K562 (cell line): ENCODE measurements around the gene APOC1. TPM values are rescaled to one million over a fixed set of nuclear protein-coding genes. Genes with fewer than 3 reads are reported as not detected.
A peak's percentile ranks its signal among the peaks of the same experiment; 100 is the strongest.

Experiments
- ATAC-seq: fragments of 200-7000 bp; cut with Tn5 transposase; 3 replicates; pipeline ENCODE4 v1.9.1; 2020; ENCODE audit warnings: moderate library complexity
- BruUV-seq: library from RNA; stranded (reverse); fragments of 400-500 nt; replicated peaks from 2 replicates; lab custom pipeline; 2021; lab: Mats Ljungman, UMichigan
- CTCF ChIA-PET: fragments of 300-600 bp; formaldehyde crosslinking; extraction: SDS; loops from one replicate; lab custom pipeline; 2021; ENCODE audit warnings: low intra/inter-chr PET ratio; lab: Yijun Ruan, JAX
- POLR2A ChIA-PET: fragments of 300-600, 350-650 bp; sonication (Branson Sonifier 250); formaldehyde crosslinking; extraction: SDS; loops from one replicate; lab custom pipeline; 2021; ENCODE audit warnings: antibody characterized with exemption, inconsistent platforms; lab: Yijun Ruan, JAX
- DNase-seq, 4 experiments: peaks; one replicate each; pipeline versions ENCODE4 v3.0.0 to v3.0.0-alpha.2; 2011 to 2018; ENCODE audit warnings: low spot score in 3 of 4, mixed read lengths in 3 of 4; ENCODE audit errors: extremely low read depth in 1 of 4
- FAIRE-seq: peaks from 2 replicates; lab custom pipeline; 2011; peaks lifted over from hg19 to GRCh38; lab: Jason Lieb, UNC
- H2AFZ ChIP-seq: 2 replicates; pipeline ENCODE4 v1.6.0; 2011; ENCODE audit warnings: low read depth, low read length, control low read depth, inconsistent platforms
- H3K27ac ChIP-seq: fragments of 200-600 bp; 3 replicates; pipeline ENCODE4 v1.8.0; 2011; ENCODE audit warnings: low read depth, mild to moderate bottlenecking, control low read depth, inconsistent platforms, low read length, moderate library complexity, mixed read lengths; ENCODE audit errors: extremely low read depth
- H3K27me3 ChIP-seq, 2 experiments: fragments of 300-600 bp in 1 of 2; 2 replicates in 1 of 2; 3 replicates in 1 of 2; pipeline versions ENCODE4 v1.6.0 to v1.8.0; 2011; ENCODE audit warnings: inconsistent platforms in 2 of 2, low read length in 2 of 2, mild to moderate bottlenecking in 1 of 2, mixed read lengths in 1 of 2, moderate library complexity in 1 of 2; ENCODE audit not compliant: control insufficient read depth in 2 of 2, insufficient read depth in 2 of 2
- H3K36me3 ChIP-seq: fragments of 300-600 bp; 3 replicates; pipeline ENCODE4 v1.8.0; 2011; ENCODE audit warnings: mild to moderate bottlenecking, low read length, inconsistent platforms; ENCODE audit not compliant: control insufficient read depth, insufficient read depth
- H3K4me1 ChIP-seq, 2 experiments: fragments of 200-600 bp in 1 of 2; replicated peaks in 1 of 2; 2 replicates in 1 of 2; 3 replicates in 1 of 2; pipeline versions ENCODE4 v1.5.1 to v1.8.0; 2011; ENCODE audit warnings: inconsistent platforms in 2 of 2, low read length in 2 of 2, mild to moderate bottlenecking in 1 of 2, mixed read lengths in 1 of 2, moderate library complexity in 1 of 2; ENCODE audit not compliant: control insufficient read depth in 2 of 2, insufficient read depth in 2 of 2
- H3K4me2 ChIP-seq: 2 replicates; pipeline ENCODE4 v1.6.1; 2011; ENCODE audit warnings: low read length, control low read depth, inconsistent platforms, mixed read lengths; ENCODE audit not compliant: insufficient read depth
- H3K4me3 ChIP-seq: fragments of 200-600 bp; sonication (generic), shearing (Covaris generic); 2 replicates; pipeline ENCODE4 v1.5.1; 2016; ENCODE audit warnings: control low read depth, inconsistent platforms
- H3K79me2 ChIP-seq: fragments of 200-600 bp; 3 replicates; pipeline ENCODE4 v1.8.0; 2011; ENCODE audit warnings: low read length, inconsistent platforms; ENCODE audit not compliant: control insufficient read depth, insufficient read depth
- H3K9ac ChIP-seq, 2 experiments: 2 replicates each; pipeline versions ENCODE4 v1.6.0 to v1.6.1; 2011; ENCODE audit warnings: low read depth in 2 of 2, low read length in 2 of 2, control low read depth in 1 of 2, inconsistent platforms in 1 of 2, mild to moderate bottlenecking in 1 of 2, mixed read lengths in 1 of 2; ENCODE audit not compliant: insufficient read depth in 1 of 2
- H3K9me1 ChIP-seq: one replicate; pipeline ENCODE4 v1.6.0; 2011; ENCODE audit warnings: inconsistent platforms, mild to moderate bottlenecking, low read length, moderate library complexity; ENCODE audit not compliant: control insufficient read depth, insufficient read depth
- H3K9me3 ChIP-seq: replicated peaks from 2 replicates; pipeline ENCODE4 v1.5.1; 2011; ENCODE audit warnings: low read depth, low read length, inconsistent platforms; ENCODE audit not compliant: control insufficient read depth, insufficient read depth
- H4K20me1 ChIP-seq: replicated peaks from 2 replicates; pipeline ENCODE4 v1.6.1; 2011; ENCODE audit warnings: low read length, inconsistent platforms, mixed read lengths; ENCODE audit not compliant: control insufficient read depth, insufficient read depth
- ETV1 ChIP-seq: fragments of 450-650 bp; conservative IDR thresholded peaks from 2 replicates; pipeline ENCODE4 v1.6.1; 2016; ENCODE audit warnings: missing genetic modification characterization, control low read depth, low read depth, missing compliant biosample characterization
- HNRNPUL1 ChIP-seq: fragments of 200-400 bp; formaldehyde crosslinking; IDR thresholded peaks from 2 replicates; pipeline ENCODE4 v1.6.1; 2017; ENCODE audit warnings: low read length
- KDM2B ChIP-seq: fragments of 250-450 bp; sonication (Bioruptor Pico); IDR thresholded peaks from 2 replicates; pipeline ENCODE4 v1.8.0; 2021; ENCODE audit warnings: mild to moderate bottlenecking, moderate library complexity
- KLF16 ChIP-seq: IDR thresholded peaks from 2 replicates; pipeline ENCODE4 v1.6.1; 2016; ENCODE audit warnings: antibody characterized with exemption
- NONO ChIP-seq, 2 experiments: fragments of 200-400 bp in 1 of 2; fragments of 450-650 bp in 1 of 2; formaldehyde crosslinking in 1 of 2; IDR thresholded peaks; 2 replicates each; pipeline ENCODE4 v1.6.1; 2017; ENCODE audit warnings: low read depth in 2 of 2, mild to moderate bottlenecking in 2 of 2, moderate library complexity in 2 of 2, low read length in 1 of 2
- PTBP1 ChIP-seq: fragments of 200-400 bp; formaldehyde crosslinking; IDR thresholded peaks from 2 replicates; pipeline ENCODE4 v1.6.1; 2017; ENCODE audit warnings: low read depth, low read length
- SIRT6 ChIP-seq: IDR thresholded peaks from one replicate; pipeline ENCODE4 v1.6.1; 2012; ENCODE audit warnings: low read depth, mild to moderate bottlenecking, control low read depth, inconsistent platforms, low read length, moderate library complexity
- SNIP1 ChIP-seq: fragments of 450-650 bp; IDR thresholded peaks from 2 replicates; pipeline ENCODE4 v1.7.1; 2017; ENCODE audit warnings: low read depth, mild to moderate bottlenecking
- STAT5A ChIP-seq: IDR thresholded peaks from 2 replicates; pipeline ENCODE4 v1.6.1; 2012; ENCODE audit warnings: low read length, inconsistent platforms, borderline replicate concordance
- ZKSCAN8 ChIP-seq: fragments of 200-800 bp; sonication (Bioruptor generic); IDR thresholded peaks from 2 replicates; pipeline ENCODE4 v1.6.1; 2016; ENCODE audit warnings: missing genetic modification characterization, missing compliant biosample characterization
- ZNF175 ChIP-seq: fragments of 200-800 bp; sonication (Bioruptor generic); IDR thresholded peaks from 2 replicates; pipeline ENCODE4 v1.6.1; 2016; ENCODE audit warnings: low read depth, mild to moderate bottlenecking, missing genetic modification characterization, missing compliant biosample characterization
- WGBS: fragments of 100-300 bp; shearing (Covaris generic); methylation state at CpG from one replicate; pipeline ENCODE4 v1.1.6; 2016; ENCODE audit warnings: low coverage, mixed read lengths; ENCODE audit not compliant: insufficient coverage; ENCODE audit errors: missing lambda C conversion rate; 5-methylcytosine and 5-hydroxymethylcytosine counted together
- in situ Hi-C: fragments of 300-500 bp; cut with MboI; formaldehyde crosslinking; loops from 4 replicates; pipeline ENCODE4 v1.15.0; 2018; ENCODE audit warnings: inconsistent platforms, mixed read lengths
- intact Hi-C: fragments of 100-400 bp; cut with micrococcal nuclease; formaldehyde crosslinking; loops from 2 replicates; pipeline ENCODE4 v1.14.2; 2022
- polyA plus RNA-seq, 8 experiments: library from polyadenylated mRNA; depleted of rRNA in 4 of 8; stranded (reverse) in 5 of 8; unstranded in 3 of 8; fragments of >200 nt; fragmentation: Nextera tagmentation in 2 of 8; fragmentation: Illumina TruSeq in 1 of 8; extraction: Ambion mirVana in 2 of 8; extraction: Trizol in 1 of 8; gene quantifications; 2 replicates each; pipeline versions ENCODE4 v1.2.1 to v1.2.3, GENCODE V29; 2011 to 2014; ENCODE audit warnings: inconsistent platforms in 1 of 8, missing spikeins in 1 of 8
- total RNA-seq, 7 experiments: library from RNA; depleted of rRNA in 6 of 7; stranded (reverse); fragments of >200 nt in 6 of 7; fragmentation: Illumina TruSeq in 2 of 7; extraction: Trizol in 2 of 7; gene quantifications; 2 replicates each; pipeline versions ENCODE4 v1.2.1 to v1.2.3, GENCODE V29; 2011 to 2021; ENCODE audit warnings: low replicate concordance in 1 of 7
- TF ChIP-seq, protein P1 (sequence below): sonication (generic); formaldehyde crosslinking; IDR thresholded peaks from 2 replicates; pipeline ENCODE4 v1.8.0; 2022; ENCODE audit warnings: mild to moderate bottlenecking, missing genetic modification reagents
- TF ChIP-seq, protein P2 (sequence below): fragments of 200-400 bp; formaldehyde crosslinking; IDR thresholded peaks from 2 replicates; pipeline ENCODE4 v1.6.1; 2017; ENCODE audit warnings: mild to moderate bottlenecking, low read depth, low read length, moderate library complexity
- TF ChIP-seq, protein P3 (sequence below): sonication (generic); formaldehyde crosslinking; IDR thresholded peaks from 2 replicates; pipeline ENCODE4 v1.4.0; 2020; ENCODE audit warnings: mild to moderate bottlenecking, missing genetic modification reagents

The APOC1 gene
- total and polyA plus RNA-seq, 9 of the 15 experiments (the other 6 are each of a cell fraction or from before 2014, with no cell fraction given) = 115 to 408 (median 220) TPM

DNA sequence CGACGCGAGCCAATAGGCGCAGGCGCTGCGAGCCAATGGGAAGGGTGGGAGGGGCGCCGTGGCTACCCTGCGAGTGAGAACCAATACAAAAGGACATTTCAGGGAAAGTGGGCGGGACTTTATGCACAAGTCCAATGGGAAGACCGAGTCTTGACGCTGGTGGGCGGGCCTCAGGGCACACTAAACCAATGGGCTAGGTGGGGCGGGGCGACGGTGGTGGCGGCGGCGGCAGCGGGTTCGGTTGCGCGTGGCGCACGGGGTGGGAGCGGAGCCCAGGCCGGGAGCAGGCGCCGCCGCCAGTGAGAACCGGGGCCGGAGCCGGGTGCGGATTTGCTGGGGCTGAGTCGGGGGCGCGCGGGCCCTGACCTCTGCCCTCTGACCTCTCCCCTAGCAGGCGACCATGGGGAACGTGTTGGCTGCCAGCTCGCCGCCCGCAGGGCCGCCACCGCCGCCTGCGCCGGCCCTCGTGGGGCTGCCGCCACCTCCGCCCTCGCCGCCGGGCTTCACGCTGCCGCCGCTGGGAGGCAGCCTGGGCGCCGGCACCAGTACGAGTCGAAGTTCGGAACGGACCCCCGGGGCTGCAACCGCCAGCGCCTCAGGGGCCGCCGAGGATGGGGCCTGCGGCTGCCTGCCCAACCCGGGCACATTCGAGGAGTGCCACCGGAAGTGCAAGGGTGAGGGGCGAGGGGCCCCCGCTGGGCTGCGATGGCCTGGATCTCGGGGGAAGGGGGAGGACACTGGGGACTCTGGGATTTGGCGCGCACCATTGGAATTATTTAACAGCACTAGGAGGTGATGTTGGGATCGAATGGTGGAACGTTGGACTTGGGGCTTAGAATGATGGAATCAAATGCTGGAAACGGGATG, 23.2 kb upstream of the APOC1 start, which contains the start of gene TOMM40:
TOMM40 (plus strand) TSS at position 239 of the 867 bp plus-strand sequence; CDS start at position 401, 162 bp downstream.
- peak within 1 kb of the TSS; percentile 98 to 100 for H3K9ac ChIP-seq
- CTCF ChIA-PET = no interaction called here
- peaks cover 48% of the 10 kb centered on the region for H3K79me2 ChIP-seq
- H3K36me3 ChIP-seq = peaks cover 52% of the 10 kb centered on the region
- in situ Hi-C loops (loop anchor here (10.0 kb wide), 1 partner anchor 164 kb away; no protein-coding TSS in a partner anchor), intact Hi-C loops (loop anchor here (2.0 kb wide), 2 partner anchors 24 to 46 kb away; partner anchors contain the start of gene APOC1)
- 1% methylated on average over 65 of the region's 81 CpGs for WGBS
- H3K4me3 ChIP-seq = peak within 1 kb of the TSS; percentile 100
- no peaks in the 10 kb centered on the region; the same call in 1 of the 2 replicates for H3K9me3 ChIP-seq
- FAIRE-seq (no peak), DNase-seq (peak in 1 of 4 experiments; percentile 25), ATAC-seq (peak; percentile 0; the same call in 2 of the 3 replicates)
- peaks cover 3% of the 10 kb centered on the region for H3K9me1 ChIP-seq
- H3K4me1 ChIP-seq = peaks cover 17 to 35% of the 10 kb centered on the region in 2 experiments
- POLR2A ChIA-PET = interaction anchor here (0.6 to 1.8 kb wide), 9 partner anchors 9 to 199 kb away, joined by 3 to 5 read pairs (median 4); partner anchors contain the start of gene NECTIN2
- peak within 1 kb of the TSS; percentile 96 for H3K27ac ChIP-seq
- peaks cover 6% of the 10 kb centered on the region; the same call in 1 of the 2 replicates for H4K20me1 ChIP-seq
- peak within 1 kb of the TSS; percentile 99 for H3K4me2 ChIP-seq
- BruUV-seq = no TSS peak
- no peaks in the 10 kb centered on the region for H3K27me3 ChIP-seq
- H2AFZ ChIP-seq = peak within 1 kb of the TSS; percentile 88
- TF ChIP-seq PTBP1 (no peak), SIRT6 (no peak), KDM2B (CRISPR knock-in tag) (no peak), SNIP1 (no peak), NONO (IDR thresholded peaks at IDR 0.05; ENCODE audit: low read depth in 2 of 2, low read length in 1 of 2) (peak in 1 of 2 experiments; percentile 67; a peak in 1 of 4 replicates), ETV1 (tag) (peak; percentile 52), STAT5A (no peak), ZNF175 (CRISPR knock-in tag) (no peak), HNRNPUL1 (no peak), ZKSCAN8 (CRISPR knock-in tag) (no peak), KLF16 (no peak)
- TF ChIP-seq, protein P1, sequence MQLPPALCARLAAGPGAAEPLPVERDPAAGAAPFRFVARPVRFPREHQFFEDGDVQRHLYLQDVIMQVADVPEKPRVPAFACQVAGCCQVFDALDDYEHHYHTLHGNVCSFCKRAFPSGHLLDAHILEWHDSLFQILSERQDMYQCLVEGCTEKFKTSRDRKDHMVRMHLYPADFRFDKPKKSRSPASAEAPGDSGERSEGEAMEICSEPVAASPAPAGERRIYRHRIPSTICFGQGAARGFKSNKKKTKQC (CRISPR knock-in tag) = no peak; the same call in 1 of the 2 replicates
- TF ChIP-seq, protein P2, sequence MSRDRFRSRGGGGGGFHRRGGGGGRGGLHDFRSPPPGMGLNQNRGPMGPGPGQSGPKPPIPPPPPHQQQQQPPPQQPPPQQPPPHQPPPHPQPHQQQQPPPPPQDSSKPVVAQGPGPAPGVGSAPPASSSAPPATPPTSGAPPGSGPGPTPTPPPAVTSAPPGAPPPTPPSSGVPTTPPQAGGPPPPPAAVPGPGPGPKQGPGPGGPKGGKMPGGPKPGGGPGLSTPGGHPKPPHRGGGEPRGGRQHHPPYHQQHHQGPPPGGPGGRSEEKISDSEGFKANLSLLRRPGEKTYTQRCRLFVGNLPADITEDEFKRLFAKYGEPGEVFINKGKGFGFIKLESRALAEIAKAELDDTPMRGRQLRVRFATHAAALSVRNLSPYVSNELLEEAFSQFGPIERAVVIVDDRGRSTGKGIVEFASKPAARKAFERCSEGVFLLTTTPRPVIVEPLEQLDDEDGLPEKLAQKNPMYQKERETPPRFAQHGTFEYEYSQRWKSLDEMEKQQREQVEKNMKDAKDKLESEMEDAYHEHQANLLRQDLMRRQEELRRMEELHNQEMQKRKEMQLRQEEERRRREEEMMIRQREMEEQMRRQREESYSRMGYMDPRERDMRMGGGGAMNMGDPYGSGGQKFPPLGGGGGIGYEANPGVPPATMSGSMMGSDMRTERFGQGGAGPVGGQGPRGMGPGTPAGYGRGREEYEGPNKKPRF = no peak
- TF ChIP-seq, protein P3, sequence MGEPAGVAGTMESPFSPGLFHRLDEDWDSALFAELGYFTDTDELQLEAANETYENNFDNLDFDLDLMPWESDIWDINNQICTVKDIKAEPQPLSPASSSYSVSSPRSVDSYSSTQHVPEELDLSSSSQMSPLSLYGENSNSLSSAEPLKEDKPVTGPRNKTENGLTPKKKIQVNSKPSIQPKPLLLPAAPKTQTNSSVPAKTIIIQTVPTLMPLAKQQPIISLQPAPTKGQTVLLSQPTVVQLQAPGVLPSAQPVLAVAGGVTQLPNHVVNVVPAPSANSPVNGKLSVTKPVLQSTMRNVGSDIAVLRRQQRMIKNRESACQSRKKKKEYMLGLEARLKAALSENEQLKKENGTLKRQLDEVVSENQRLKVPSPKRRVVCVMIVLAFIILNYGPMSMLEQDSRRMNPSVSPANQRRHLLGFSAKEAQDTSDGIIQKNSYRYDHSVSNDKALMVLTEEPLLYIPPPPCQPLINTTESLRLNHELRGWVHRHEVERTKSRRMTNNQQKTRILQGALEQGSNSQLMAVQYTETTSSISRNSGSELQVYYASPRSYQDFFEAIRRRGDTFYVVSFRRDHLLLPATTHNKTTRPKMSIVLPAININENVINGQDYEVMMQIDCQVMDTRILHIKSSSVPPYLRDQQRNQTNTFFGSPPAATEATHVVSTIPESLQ (CRISPR knock-in tag) = no peak
